AG09319 (cell line): ENCODE measurements around the gene IL17C.

Experiments used
- DNase-seq: peaks from one replicate; pipeline ENCODE4 v3.0.0-alpha.2; 2010; ENCODE audit warnings: low read depth; ENCODE audit errors: extremely low read depth
- CTCF ChIP-seq: IDR thresholded peaks from 2 replicates; pipeline ENCODE4 v1.5.1; 2011; ENCODE audit warnings: low read depth, mild to moderate bottlenecking, inconsistent platforms, low read length, moderate library complexity

The IL17C gene

GRCh38 chr16:88647178-88648070 lies 9.1 kb downstream of the IL17C start:
- no peak for TF ChIP-seq CTCF
- DNase-seq, result no peak

- DNase-seq, result no peak
- no peak for TF ChIP-seq CTCF
These were observed 11.0 kb downstream of the IL17C start for GRCh38 chr16:88649195-88649923.

- no peak for TF ChIP-seq CTCF
- no peak for DNase-seq
These were observed 11.8 kb downstream of the IL17C start for GRCh38 chr16:88649924-88650748.

- no peak for TF ChIP-seq CTCF
These were observed 12.4 kb downstream of the IL17C start, which contains the start of gene CYBA for GRCh38 chr16:88650749-88651275. TSS of gene CYBA (minus strand) at chr16:88651053. CDS start at chr16:88651013, 40 bp downstream.

GRCh38 chr16:88651276-88651988 lies 13.1 kb downstream of the IL17C start:
- DNase-seq, result no peak
- TF ChIP-seq CTCF, result no peak

More at GRCh38 chr16:88650749-88651275, 12.4 kb downstream of the IL17C start, which contains the start of gene CYBA:
- DNase-seq, result no peak

GRCh38 chr16:88651989-88652761 lies 13.8 kb downstream of the IL17C start:
- DNase-seq, result no peak
- TF ChIP-seq CTCF, result no peak
